Hypothalamus (tissue), 51 donors: ENCODE results near the gene RESP18.

Source experiments
- DNase-seq, 51 donors: peaks; one replicate each; lab custom pipeline; 2025; lab: John Stamatoyannopoulos, UW

RESP18 gene

DNA sequence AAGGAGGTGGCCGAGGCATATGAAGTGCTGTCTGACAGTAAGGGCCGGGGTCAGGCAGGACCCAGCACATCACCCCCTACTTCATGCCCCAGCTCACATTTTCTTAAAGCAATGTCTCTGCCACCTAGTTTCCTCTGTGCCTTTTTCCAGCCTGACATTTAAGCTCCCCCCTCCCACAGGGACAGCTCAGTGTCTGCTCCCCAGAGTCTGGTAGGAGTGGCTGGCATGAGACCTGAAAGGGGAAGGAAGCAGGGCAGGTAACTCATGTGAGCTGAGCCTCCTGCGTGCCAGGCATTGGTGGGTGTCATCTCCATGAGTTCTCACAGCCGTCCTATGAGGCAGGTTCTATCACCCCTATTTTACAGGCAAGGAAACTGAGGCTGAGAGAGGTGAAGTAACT is 51.9 kb downstream of the RESP18 start:
- peak in 2 of 51 donors; percentile 40 to 53 for DNase-seq

DNA sequence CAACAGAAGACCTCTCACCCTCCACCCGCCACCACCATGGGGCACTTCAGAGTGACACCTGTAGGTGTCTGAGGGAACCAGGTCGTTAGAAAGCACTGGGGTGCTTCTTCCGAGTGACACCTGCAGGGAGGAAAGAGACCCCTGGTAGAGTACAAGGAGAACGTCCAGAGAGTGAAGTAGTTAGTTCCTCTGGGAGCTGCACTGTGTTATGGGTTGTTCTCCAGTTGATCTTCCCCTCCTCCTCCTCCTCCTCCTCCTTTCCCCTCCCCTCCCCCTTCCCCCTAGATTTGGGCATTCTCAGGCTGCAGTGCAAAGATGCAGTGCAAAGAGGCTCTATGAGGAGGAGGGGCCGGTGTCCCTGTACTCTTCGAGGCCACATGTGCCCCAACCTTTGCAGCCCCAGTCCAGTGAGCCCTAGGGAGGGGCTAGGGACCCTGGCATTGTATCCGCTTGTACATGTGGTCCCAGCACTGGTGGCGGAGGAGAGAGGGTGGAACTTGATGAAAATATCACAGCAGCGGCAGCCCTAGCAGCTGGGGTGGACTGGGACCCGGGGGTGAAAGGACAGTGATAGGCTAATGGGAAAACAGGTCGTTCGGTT is 52.5 kb downstream of the RESP18 start:
- peak in 2 of 51 donors; percentile 44 to 66 for DNase-seq

DNA sequence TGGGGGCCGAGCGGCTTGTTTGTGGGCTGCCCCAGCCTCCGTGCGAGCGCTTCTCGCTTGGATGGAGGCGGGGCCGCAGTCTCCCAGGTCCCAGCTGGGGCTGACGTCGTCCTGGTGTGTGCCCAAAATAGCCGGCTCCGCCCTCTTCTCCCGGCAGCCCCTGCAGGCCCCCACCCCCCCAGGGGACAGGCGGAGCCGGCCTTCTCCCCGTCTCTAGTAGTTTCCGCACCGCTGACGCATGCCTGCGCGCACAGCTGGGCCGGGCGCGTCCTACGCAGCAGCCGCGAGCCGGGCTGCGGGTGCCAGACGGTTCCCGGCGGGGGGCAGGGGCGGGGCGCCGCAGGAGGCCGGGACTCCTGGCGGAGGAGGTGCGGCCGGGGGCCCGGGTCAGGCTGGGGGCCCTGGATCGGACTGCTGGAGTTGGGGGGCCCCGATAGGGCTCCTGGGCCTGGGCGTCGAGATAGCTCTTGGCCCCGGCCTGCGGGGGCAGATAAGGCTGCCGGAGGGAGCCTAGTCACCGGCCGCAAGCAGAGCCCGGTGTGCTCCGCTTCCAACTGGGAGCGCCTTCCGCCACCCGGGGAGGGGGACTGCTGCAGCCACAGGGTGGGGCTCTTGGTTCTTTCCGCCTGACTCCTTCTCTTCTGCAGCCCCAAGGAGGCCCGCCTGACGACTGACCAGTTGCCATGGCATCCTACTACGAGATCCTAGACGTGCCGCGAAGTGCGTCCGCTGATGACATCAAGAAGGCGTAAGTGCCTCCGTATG is 53.2 kb downstream of the RESP18 start, which contains the start of gene DNAJB2:
Gene DNAJB2 (plus strand): TSS at position 216 of the 765 bp plus-strand sequence. CDS start 468 bp downstream, at position 684.
- peak; percentile 71 to 99 (median 98) for DNase-seq

DNA sequence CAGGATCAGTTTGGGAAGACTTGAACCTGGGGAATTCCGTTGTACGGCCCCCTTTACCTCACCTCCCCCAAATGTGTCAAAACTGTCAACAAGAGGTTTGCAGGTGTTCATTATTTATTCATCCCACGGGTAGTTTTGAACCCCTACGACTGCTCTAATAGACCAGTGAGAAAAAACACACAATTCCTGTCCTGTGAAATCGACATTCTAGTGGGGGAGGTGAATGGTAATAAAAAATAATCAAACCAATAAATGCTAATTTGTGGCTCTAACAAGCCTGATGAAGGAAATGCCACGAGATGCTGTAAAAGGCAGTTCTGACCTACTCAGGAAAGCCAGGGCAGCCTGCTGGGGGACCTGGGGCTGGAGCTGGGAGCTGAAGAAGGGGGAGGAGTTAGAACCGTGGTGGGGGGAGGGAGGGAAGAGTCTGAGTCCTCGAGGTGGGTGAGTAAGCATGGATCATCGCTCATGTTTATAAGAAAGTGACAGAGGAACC is 53.8 kb downstream of the RESP18 start:
- DNase-seq = no peak

DNA sequence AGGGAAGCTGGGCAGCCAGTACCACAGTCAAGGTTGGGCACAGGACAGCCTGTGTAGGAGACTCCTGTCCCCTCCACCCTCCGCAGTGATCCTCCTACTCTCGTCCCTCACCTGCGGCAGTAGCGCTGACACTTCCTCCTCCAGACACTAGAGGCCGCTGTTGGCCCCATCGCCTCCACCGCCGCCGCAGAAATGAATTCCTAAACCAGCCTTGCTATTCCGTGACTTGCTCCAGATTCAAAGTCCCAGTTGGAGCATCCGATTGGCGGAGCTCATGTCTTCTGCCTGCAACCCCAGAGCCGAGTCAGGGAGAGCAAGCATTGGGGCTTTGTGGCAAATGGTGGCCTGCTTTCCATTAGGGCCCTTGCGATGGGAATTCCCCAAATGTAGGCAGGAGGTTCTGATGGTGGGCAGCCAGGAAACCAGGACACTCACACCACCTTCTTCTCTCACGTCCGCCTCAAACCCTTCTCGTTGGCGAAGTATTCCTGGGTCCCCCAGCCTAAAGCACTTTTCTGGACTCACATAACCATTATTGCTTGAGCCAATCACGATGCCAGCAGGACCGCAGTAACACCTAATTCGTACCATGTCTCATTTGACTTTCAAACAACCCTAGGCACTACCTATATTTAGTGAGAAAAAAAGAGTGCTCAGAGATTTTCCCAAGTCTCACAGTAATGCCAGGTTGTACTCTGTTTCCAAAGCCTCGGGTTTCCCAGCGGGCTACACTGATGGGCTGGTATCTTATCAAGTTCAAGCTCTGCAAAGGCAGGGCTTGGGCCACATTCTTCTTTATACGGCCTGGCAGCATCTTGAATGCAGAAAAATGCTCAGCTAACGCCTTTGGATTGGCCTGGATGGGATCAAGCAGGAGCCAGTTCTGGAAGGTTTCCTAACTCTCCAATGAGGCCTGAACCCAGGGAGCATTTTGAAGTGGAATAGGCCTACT is 54.6 kb downstream of the RESP18 start:
- DNase-seq = peak in 49 of 51 donors; percentile 29 to 91 (median 67)
